SK-N-MC (cell line): Measurements from ENCODE around the gene TMPRSS6.

Experiments used
- DNase-seq: peaks from one replicate; pipeline ENCODE4 v3.0.0-alpha.2; 2011; ENCODE audit warnings: low read depth, low spot score
- H3K27ac ChIP-seq: fragments of 200-600 bp; sonication (generic); 2 replicates; pipeline ENCODE4 v1.5.1; 2016; ENCODE audit warnings: mixed run types
- H3K36me3 ChIP-seq: fragments of 200-600 bp; sonication (generic); 2 replicates; pipeline ENCODE4 v1.6.1; 2017; ENCODE audit warnings: antibody characterized with exemption, low read length, mixed read lengths; ENCODE audit not compliant: insufficient read depth
- H3K4me3 ChIP-seq: fragments of 200-600 bp; sonication (generic); 2 replicates; pipeline ENCODE4 v1.5.1; 2016
- H3K9ac ChIP-seq: fragments of 200-600 bp; sonication (generic); 2 replicates; pipeline ENCODE4 v1.8.0; 2017; ENCODE audit warnings: mixed run types, mixed read lengths; ENCODE audit not compliant: insufficient read length
- H3K9me3 ChIP-seq: fragments of 200-600 bp; sonication (generic); 2 replicates; pipeline ENCODE4 v1.6.1; 2017; ENCODE audit warnings: low read depth, mild to moderate bottlenecking, antibody characterized with exemption, low read length, moderate library complexity, mixed read lengths
- EZH2 ChIP-seq: fragments of 200-600 bp; sonication (generic); IDR thresholded peaks from one replicate; pipeline ENCODE4 v1.6.1; 2017; ENCODE audit warnings: antibody characterized with exemption
- FOXP2 ChIP-seq: optimal IDR thresholded peaks from 2 replicates; pipeline ENCODE3; 2011; ENCODE audit warnings: mild to moderate bottlenecking, moderate library complexity; ENCODE audit not compliant: insufficient read depth; ENCODE audit errors: extremely low read length, control extremely low read depth
- POLR2AphosphoS5 ChIP-seq: IDR thresholded peaks from 2 replicates; pipeline ENCODE4 v1.6.1; 2012; ENCODE audit warnings: mild to moderate bottlenecking, low read depth, low read length, borderline replicate concordance

Gene TMPRSS6

DNA sequence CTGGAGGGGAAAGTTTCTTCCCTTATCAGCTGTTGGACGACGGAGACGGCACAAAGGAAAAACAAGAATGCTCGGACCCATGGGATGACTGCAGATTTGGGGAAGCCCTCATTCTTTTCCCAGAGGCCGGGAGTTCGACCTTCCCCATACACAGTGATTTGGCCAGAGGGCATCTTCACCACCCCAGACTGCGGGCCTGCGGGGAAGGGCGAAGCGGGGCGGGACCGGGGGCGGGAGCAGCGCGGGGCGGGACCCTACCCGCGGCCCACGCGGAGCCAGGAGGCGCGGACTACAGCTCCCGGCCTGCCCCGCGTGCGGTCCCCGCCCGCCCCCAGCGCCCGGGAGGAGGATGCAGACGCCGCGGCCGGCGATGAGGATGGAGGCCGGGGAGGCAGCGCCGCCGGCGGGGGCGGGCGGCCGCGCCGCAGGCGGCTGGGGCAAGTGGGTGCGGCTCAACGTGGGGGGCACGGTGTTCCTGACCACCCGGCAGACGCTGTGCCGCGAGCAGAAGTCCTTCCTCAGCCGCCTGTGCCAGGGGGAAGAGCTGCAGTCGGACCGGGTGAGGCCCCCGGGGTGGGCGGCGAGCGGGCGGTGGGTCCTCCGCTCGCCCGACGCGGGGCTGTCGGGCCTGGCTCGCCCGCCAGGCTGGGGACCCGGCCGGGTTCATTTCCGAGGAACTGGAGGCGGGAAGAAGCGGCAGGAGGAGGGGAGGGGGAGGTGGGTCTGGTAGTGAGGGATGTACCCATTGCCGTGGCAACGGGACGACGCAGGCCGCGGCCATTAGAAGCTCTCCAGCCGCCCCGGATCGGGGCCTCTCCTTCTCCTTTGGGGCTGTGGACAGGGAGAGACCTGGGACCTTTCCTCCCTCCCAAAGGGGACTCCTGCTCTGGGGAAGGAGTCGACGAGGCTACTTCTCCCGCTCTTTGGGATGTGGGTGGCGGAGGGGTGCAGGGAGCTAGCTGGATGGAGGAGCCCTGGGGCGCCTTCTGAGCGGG lies 57.8 kb downstream of the TMPRSS6 start, which contains the start of gene KCTD17:
TSS of gene KCTD17 (plus strand) at position 352 of the 995 bp plus-strand sequence. CDS start at position 371, 19 bp downstream.
- DNase-seq = no peak
- TF ChIP-seq POLR2AphosphoS5 = no peak
- no peak for TF ChIP-seq EZH2
- TF ChIP-seq FOXP2 = no peak
- Histone ChIP-seq H3K9me3 (no peaks in the 10 kb centered on the region), H3K27ac (no peak within 1 kb of the TSS), H3K9ac (no peak within 1 kb of the TSS), H3K4me3 (peak within 1 kb of the TSS; percentile 28; the same call in 1 of the 2 replicates), H3K36me3 (no peaks in the 10 kb centered on the region)

DNA sequence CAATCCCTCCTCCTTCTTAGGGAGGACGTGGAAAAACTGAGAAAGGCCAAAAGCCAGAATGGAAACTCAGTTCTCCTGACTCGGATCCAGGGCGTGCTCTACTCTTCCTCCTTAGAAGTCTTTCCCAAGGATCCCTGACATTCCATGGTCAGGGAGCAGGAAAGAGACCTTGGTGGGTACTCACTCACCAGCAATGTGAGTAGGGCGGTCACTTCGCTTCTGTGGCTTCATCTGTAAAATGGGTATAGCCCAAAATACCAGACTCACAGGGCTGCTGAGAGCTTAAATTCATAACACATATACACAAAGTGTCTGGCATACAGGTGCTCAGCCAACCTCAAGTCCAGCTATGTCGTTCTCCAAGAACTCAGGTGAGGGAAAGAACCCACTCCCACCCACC lies 58.6 kb downstream of the TMPRSS6 start:
- Histone ChIP-seq H3K36me3 (no peaks in the 10 kb centered on the region), H3K4me3 (no peak overlapping the region), H3K9me3 (no peaks in the 10 kb centered on the region), H3K27ac (no peak overlapping the region), H3K9ac (no peak overlapping the region)
- TF ChIP-seq EZH2 (no peak), POLR2AphosphoS5 (no peak), FOXP2 (no peak)
- no peak for DNase-seq

- TF ChIP-seq EZH2 (no peak), FOXP2 (no peak), POLR2AphosphoS5 (no peak)
- Histone ChIP-seq H3K27ac (no peak overlapping the region), H3K9ac (no peak overlapping the region), H3K36me3 (no peaks in the 10 kb centered on the region), H3K4me3 (no peak overlapping the region), H3K9me3 (no peaks in the 10 kb centered on the region)
- no peak for DNase-seq
Observed at GRCh38 chr22:37049224-37049623, 60.3 kb downstream of the TMPRSS6 start.

DNA sequence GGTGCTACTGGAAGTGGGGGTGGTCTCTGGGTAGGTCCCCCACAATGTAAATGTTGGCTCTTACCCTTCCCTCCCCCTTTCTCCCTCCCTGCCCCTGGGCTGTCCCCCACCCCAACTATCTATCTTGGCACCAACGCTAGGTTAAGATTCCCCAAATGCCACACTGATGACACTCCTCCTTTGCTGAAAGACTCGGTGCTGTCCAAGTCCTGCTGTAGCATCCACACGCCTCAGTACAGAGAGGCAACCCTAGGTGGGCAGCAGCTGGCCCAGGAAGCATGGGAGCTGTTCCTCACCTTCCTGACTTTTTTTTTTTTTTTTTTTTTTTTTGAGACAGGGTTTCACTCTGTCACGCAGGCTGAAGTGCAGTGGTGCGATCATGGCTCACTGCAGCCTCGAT lies 61.4 kb downstream of the TMPRSS6 start:
- Histone ChIP-seq H3K27ac (no peak overlapping the region), H3K9me3 (no peaks in the 10 kb centered on the region), H3K36me3 (no peaks in the 10 kb centered on the region), H3K4me3 (no peak overlapping the region), H3K9ac (no peak overlapping the region)
- no peak for DNase-seq
- TF ChIP-seq POLR2AphosphoS5 (no peak), FOXP2 (no peak), EZH2 (no peak)

- DNase-seq = no peak
- H3K9ac ChIP-seq = no peak overlapping the region
- H3K27ac ChIP-seq = no peak overlapping the region
- no peak overlapping the region for H3K4me3 ChIP-seq
- no peaks in the 10 kb centered on the region for H3K36me3 ChIP-seq
- no peaks in the 10 kb centered on the region for H3K9me3 ChIP-seq
- TF ChIP-seq FOXP2 = no peak
- TF ChIP-seq POLR2AphosphoS5 = no peak
- no peak for TF ChIP-seq EZH2
Observed at GRCh38 chr22:37047006-37047405, 62.5 kb downstream of the TMPRSS6 start.

GRCh38 chr22:37046589-37046988 lies 62.9 kb downstream of the TMPRSS6 start:
- Histone ChIP-seq H3K4me3 (no peak overlapping the region), H3K27ac (no peak overlapping the region), H3K9me3 (no peaks in the 10 kb centered on the region), H3K9ac (no peak overlapping the region), H3K36me3 (no peaks in the 10 kb centered on the region)
- TF ChIP-seq POLR2AphosphoS5 (no peak), FOXP2 (no peak), EZH2 (no peak)
- no peak for DNase-seq

GRCh38 chr22:37045958-37046357 lies 63.6 kb downstream of the TMPRSS6 start:
- H3K9ac ChIP-seq = no peak overlapping the region
- H3K9me3 ChIP-seq = no peaks in the 10 kb centered on the region
- H3K27ac ChIP-seq = no peak overlapping the region
- no peak overlapping the region for H3K4me3 ChIP-seq
- H3K36me3 ChIP-seq = no peaks in the 10 kb centered on the region
- TF ChIP-seq EZH2 (no peak), FOXP2 (no peak), POLR2AphosphoS5 (no peak)
- DNase-seq = no peak
